ENCODE data around the gene DCAF8. TPM values are rescaled to one million over a fixed set of nuclear protein-coding genes. Genes with fewer than 3 reads are reported as not detected.

Gene DCAF8
- 100 to 1,000 TPM; 103 to 121 TPM for total RNA-seq

DNA sequence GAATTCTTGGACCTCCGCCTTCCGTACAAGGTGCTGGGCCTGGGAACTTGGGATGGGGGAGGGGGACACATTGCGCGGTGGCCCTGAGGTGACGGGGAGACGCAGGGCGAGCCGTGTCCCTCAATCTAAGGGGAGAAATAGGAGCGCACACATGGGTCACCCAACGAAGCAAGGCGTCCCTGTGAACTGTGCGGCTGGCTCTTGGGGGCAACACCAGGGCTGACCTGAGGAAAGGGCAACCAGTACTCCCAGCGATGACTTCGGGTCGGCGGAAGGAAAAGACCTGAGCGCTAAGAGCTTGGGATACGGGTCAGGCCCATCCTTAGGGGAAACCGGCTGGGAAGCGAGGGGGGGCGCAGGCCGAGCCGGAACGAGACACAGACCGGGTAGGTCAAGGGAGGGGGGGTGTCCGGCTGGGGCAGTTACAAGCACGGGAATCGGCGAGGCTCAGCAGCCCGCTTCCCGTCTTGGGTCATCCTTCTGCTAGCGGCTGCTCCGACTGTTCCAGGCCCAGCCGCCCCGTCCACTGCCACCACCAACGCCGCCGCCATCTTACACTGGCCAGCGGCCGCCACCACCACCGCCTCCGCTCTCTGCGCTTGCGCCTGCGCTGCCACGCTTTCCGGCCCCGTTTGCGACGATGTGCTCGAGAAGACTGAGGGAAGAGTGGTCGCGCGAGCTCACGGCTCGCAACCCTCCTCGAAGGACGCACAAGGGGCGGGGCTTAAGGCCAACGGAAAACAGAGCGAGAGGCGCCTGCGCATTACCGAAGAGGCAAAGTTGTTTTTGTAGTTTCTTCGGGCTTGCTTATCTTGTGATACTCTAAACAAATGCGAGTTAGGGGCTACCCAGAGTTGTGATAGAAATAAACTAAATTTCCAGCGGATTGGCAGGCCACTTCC is at the start of gene DCAF8:
Gene DCAF8 (minus strand): TSS at position 657 of the 902 bp plus-strand sequence. CDS start 18,541 bp downstream, outside the sequence.
- H3K27me3 ChIP-seq: no peaks in the 10 kb centered on the region
- peaks cover 0 to 42% of the 10 kb centered on the region in 2 donors for H3K4me1 ChIP-seq
- peak; percentile 97 for DNase-seq (ENCODE audit: low spot score)
- TF ChIP-seq, protein P1, sequence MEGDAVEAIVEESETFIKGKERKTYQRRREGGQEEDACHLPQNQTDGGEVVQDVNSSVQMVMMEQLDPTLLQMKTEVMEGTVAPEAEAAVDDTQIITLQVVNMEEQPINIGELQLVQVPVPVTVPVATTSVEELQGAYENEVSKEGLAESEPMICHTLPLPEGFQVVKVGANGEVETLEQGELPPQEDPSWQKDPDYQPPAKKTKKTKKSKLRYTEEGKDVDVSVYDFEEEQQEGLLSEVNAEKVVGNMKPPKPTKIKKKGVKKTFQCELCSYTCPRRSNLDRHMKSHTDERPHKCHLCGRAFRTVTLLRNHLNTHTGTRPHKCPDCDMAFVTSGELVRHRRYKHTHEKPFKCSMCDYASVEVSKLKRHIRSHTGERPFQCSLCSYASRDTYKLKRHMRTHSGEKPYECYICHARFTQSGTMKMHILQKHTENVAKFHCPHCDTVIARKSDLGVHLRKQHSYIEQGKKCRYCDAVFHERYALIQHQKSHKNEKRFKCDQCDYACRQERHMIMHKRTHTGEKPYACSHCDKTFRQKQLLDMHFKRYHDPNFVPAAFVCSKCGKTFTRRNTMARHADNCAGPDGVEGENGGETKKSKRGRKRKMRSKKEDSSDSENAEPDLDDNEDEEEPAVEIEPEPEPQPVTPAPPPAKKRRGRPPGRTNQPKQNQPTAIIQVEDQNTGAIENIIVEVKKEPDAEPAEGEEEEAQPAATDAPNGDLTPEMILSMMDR (IDR thresholded peaks at IDR 0.05): no peak
- H3K9me3 ChIP-seq: no peaks in the 10 kb centered on the region
- H3K4me3 ChIP-seq: peak within 1 kb of the TSS; percentile 69 to 83
- H3K27ac ChIP-seq: peak within 1 kb of the TSS; percentile 96 to 99
- H3K36me3 ChIP-seq: no peaks in the 10 kb centered on the region

DNA sequence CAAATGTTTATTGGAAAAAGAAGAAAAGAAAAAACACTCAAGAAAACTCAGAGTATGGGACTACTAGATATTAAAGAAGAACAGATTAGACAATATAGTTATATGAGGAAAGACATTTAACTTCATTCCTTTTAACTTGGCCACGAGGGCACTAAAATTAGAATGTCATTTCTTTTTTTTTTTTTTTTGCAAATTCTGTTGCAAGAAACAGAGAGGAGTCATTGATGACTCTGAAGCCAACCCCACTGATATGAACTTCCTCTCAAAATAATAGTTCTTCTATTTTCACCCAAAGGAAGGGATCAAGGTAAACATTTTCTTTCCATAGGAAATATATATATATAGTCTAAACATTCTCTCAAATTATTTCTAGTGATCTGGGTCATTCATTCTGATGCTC is 47.2 kb upstream of the DCAF8 start:
- H3K36me3 ChIP-seq: peaks cover 100% of the 10 kb centered on the region
- TF ChIP-seq, protein P1 (IDR thresholded peaks at IDR 0.05): no peak

DNA sequence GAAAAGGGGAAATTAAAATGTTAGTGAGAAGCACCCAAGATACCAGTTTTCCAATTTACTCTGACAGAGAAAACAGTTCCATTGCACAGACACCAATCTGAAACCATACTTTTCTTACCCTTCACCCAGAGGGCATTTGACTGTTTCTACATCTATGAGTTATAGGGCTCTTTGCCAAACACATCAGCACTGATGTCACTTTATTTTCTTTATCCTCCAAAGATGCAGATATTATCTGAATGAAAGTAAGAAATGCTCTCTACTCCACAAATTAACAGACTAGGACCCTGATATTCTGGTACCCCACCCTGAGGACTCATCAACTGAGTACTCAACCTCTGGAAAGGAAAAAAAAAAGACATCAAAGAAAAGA is 46.8 kb upstream of the DCAF8 start:
- no peak overlapping the region for H3K4me3 ChIP-seq
- TF ChIP-seq, protein P1 (IDR thresholded peaks at IDR 0.05): no peak
- peak overlapping the region in 1 of 2 donors; percentile 66 for H3K27ac ChIP-seq
- H3K36me3 ChIP-seq: peaks cover 100% of the 10 kb centered on the region
- H3K27me3 ChIP-seq: no peaks in the 10 kb centered on the region
- no peaks in the 10 kb centered on the region for H3K9me3 ChIP-seq
- H3K4me1 ChIP-seq: no peaks in the 10 kb centered on the region
- DNase-seq (ENCODE audit: low spot score): no peak

More for the DNA sequence above, 47.2 kb upstream of the DCAF8 start:
- no peak overlapping the region for H3K4me3 ChIP-seq
- H3K4me1 ChIP-seq: no peaks in the 10 kb centered on the region
- H3K27ac ChIP-seq: peak overlapping the region in 1 of 2 donors; percentile 66
- no peaks in the 10 kb centered on the region for H3K27me3 ChIP-seq
- no peaks in the 10 kb centered on the region for H3K9me3 ChIP-seq
- no peak for DNase-seq (ENCODE audit: low spot score)

DNA sequence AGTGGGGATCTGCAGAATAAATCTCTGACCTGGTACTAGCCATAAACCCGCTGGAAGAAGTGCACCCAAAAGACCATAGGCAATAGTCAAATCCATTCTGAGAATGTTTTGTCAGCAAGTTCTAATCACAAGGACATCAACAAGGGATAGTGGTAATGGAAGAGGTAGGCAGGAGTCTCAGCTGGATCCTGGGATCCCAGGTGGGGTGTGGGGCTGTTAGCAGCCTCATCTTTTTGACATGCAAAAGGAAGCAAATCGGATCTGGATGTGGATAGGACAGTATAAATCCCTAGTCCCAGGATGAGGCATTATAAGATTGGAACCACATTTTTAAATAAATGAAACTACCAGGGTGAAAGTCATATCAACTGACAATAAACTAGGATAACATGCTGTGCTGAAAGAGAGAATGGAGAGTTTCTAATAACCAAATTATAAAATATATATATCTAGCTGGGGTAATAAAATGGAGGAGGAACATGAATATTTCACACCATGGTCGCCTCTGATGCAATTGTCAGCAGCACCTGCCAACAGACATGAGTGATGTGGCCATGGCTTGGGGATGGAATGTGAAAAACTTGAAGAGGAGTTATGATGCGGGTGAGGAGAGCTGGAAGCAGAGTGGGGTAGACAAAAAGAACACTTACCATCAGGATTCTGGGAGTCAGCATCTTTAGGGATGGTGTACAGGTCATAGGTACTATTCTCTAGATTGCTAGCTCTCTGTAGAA is 46.3 kb upstream of the DCAF8 start:
- no peak for DNase-seq (ENCODE audit: low spot score)
- Histone ChIP-seq H3K4me1 (no peaks in the 10 kb centered on the region), H3K4me3 (no peak overlapping the region), H3K9me3 (no peaks in the 10 kb centered on the region), H3K27me3 (no peaks in the 10 kb centered on the region), H3K27ac (peak overlapping the region; percentile 26 to 71), H3K36me3 (peaks cover 99% of the 10 kb centered on the region)
- TF ChIP-seq, protein P1 (IDR thresholded peaks at IDR 0.05): no peak

DNA sequence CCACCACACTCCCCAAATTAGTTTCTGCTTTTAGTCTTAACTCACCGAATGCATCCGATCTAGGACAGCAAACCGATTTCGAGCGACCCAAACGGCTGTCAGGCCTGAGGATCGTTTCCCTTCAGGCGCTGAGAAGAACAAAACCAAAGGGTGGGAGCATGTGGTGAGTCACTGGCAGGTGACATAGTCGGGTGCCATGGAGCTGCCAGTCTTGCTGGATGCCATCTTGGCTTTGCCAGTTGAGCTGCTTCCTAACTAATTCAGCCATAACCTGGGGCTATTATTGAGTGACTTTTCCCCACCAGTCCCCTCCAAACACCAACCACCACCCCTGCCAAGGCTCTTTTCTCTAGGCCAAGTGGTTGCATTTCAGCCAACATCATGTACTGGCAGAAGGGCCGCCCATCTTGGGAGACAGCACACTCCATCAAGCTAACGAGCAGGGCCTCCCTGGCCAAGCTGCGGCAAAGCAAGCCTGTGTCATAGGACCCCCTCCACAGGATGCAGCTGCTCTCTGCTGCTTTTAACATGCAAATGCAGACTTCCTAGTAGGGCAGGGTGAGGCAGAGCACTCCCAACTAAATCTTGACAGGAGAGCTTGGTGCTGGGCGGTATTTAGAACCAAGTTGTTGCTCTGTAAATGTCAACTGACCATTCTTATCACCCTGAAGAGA is 44.9 kb upstream of the DCAF8 start:
- Histone ChIP-seq H3K36me3 (peaks cover 96% of the 10 kb centered on the region), H3K4me1 (no peaks in the 10 kb centered on the region), H3K9me3 (no peaks in the 10 kb centered on the region), H3K4me3 (no peak overlapping the region), H3K27ac (peak overlapping the region; percentile 26 to 71), H3K27me3 (no peaks in the 10 kb centered on the region)
- DNase-seq (ENCODE audit: low spot score): no peak
- TF ChIP-seq, protein P1 (IDR thresholded peaks at IDR 0.05): no peak

Data from right atrium auricular region (tissue), 2 donors.